GOT3 (cell line): ENCODE results near the gene WNK1.
"Not testable (repeated sequence)": the region's sequence is repeated elsewhere in the genome, so short reads cannot be mapped to it uniquely, and the experiment has no call there.

Experiments used
- DNase-seq: peaks from one replicate; lab custom pipeline; 2025; ENCODE audit warnings: mixed read lengths; lab: John Stamatoyannopoulos, UW

WNK1 gene

GRCh38 chr12:817941-818600 lies 65.7 kb downstream of the WNK1 start:
- no peak for DNase-seq

- DNase-seq: no peak
Observed at GRCh38 chr12:818733-819132, 66.4 kb downstream of the WNK1 start.

GRCh38 chr12:820336-820735 lies 68.0 kb downstream of the WNK1 start:
- no peak for DNase-seq

- no peak for DNase-seq
Observed at GRCh38 chr12:823028-823698, 70.8 kb downstream of the WNK1 start.

- no peak for DNase-seq
Observed at GRCh38 chr12:826331-826730, 74.0 kb downstream of the WNK1 start.

- DNase-seq: no peak
Observed at GRCh38 chr12:828726-829395, 76.5 kb downstream of the WNK1 start.

- no peak for DNase-seq
Observed at GRCh38 chr12:830111-830867, 77.9 kb downstream of the WNK1 start.

- DNase-seq: no peak
Observed at GRCh38 chr12:835754-836518, 83.6 kb downstream of the WNK1 start.

GRCh38 chr12:836952-837351 lies 84.6 kb downstream of the WNK1 start:
- DNase-seq: no peak

GRCh38 chr12:837548-837947 lies 85.2 kb downstream of the WNK1 start:
- DNase-seq: no peak

GRCh38 chr12:843609-844008 lies 91.2 kb downstream of the WNK1 start:
- no peak for DNase-seq

GRCh38 chr12:846421-846820 lies 94.0 kb downstream of the WNK1 start:
- DNase-seq: no peak

- DNase-seq: no peak
Observed at GRCh38 chr12:848173-848865, 95.9 kb downstream of the WNK1 start.

- no peak for DNase-seq
Observed at GRCh38 chr12:848882-849527, 96.6 kb downstream of the WNK1 start.

- not testable (repeated sequence) for DNase-seq
Observed at GRCh38 chr12:849733-850437, 97.5 kb downstream of the WNK1 start.

- no peak for DNase-seq
Observed at GRCh38 chr12:851343-851742, 99.0 kb downstream of the WNK1 start.

- DNase-seq: no peak
Observed at GRCh38 chr12:851913-852312, 99.5 kb downstream of the WNK1 start.

GRCh38 chr12:852864-853263 lies 100.5 kb downstream of the WNK1 start:
- no peak for DNase-seq

- no peak for DNase-seq
Observed at GRCh38 chr12:857611-858010, 105.2 kb downstream of the WNK1 start.

GRCh38 chr12:862303-862911 lies 110.0 kb downstream of the WNK1 start:
- DNase-seq: no peak
